NCI-H526 treated with DMSO at 0.1 percent for 48 hours (cell line): ENCODE data around the gene CFP.

Source experiments
- DNase-seq: peaks from one replicate; lab custom pipeline; 2025; lab: John Stamatoyannopoulos, UW

Gene CFP

DNA sequence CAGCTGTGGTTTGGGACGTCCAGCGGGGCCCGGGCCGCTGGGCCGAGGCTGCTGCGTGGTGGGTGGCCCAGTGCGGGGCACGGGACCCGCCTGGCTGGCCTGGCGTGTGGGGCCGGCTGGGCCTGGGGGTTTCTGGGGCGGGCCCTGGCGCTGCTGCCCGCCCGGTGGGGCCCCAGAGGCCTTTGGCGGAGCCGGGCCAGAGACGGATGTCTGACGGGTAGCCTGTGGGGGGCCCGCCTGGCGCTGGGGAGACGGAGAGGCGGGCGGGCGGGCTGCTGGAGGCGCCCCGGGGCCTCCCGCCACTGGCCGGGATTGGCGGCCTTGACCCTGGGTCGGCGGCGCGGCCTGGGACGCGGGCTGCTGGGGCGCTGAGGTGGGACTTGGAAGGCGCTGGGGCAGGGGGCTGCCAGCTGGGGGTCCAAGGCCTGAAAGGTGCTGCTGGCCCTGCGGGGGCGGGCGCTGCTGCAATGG, 55.6 kb downstream of the CFP start:
- DNase-seq, result no peak

DNA sequence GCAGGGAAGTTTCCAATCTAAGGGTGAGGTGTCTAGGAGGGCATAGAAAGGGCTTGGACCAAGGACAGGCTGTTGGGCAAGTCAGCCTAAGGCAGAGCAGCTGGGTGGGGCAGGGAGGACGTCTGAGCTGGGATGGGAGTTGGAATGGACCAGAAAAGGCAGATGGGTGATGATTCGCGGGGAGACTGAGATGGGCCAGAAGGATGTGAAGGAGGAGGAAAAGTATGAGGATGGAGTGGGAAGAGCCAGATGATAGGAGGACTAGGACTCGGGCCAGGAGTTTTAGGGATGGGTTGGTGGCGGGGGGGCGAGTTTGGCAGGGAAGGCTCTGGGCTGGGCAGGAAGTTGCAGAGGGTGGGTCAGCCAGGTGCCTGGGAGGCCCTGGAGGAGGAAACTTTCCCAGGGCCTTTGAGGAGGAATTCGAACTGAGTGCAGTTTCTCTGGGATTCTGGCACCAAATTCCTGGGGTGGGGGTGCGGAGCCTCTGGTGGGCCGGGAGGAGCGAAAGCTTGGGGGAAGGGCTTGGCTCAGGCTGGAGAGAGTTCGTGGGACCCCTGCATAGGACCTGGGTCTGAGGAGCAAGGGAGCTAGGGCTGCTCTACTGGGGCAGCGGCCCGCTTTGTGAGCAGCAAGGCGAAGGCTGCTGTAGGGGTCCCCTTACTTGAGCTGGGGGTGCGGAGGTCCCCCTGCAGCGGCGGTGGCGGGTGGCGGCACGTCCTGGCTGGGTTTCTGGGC, 56.2 kb downstream of the CFP start:
- no peak for DNase-seq
